VCaP (cell line): Measurements from ENCODE around the gene SPRYD4.

Experiments
- H3K27ac ChIP-seq: fragments of 450-650 bp; 2 replicates; pipeline ENCODE4 v1.5.1; 2017
- TF ChIP-seq, protein P1 (sequence below): fragments of 450-650 bp; conservative IDR thresholded peaks from 2 replicates; pipeline ENCODE4 v1.5.1; 2017; ENCODE audit warnings: mild to moderate bottlenecking, moderate library complexity

Gene SPRYD4

DNA sequence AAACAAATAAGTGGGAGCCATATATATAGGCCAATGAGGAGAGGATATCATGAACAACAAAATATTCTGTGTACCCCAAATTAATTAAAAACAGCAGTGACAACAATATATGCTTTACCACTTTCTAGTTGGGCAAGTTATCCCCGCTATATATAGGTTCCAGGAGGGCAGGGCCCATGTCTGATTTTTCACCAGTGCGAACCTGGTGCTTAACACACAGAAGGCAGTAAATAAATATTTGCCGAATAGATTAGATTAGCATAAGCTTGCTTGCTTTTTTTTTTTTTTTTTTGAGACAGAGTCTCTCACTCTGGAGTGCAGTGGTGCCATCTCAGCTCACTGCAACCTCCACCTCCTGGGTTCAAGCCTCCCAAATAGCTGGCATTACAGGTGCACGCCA is 10.6 kb upstream of the SPRYD4 start:
- TF ChIP-seq, protein P1, sequence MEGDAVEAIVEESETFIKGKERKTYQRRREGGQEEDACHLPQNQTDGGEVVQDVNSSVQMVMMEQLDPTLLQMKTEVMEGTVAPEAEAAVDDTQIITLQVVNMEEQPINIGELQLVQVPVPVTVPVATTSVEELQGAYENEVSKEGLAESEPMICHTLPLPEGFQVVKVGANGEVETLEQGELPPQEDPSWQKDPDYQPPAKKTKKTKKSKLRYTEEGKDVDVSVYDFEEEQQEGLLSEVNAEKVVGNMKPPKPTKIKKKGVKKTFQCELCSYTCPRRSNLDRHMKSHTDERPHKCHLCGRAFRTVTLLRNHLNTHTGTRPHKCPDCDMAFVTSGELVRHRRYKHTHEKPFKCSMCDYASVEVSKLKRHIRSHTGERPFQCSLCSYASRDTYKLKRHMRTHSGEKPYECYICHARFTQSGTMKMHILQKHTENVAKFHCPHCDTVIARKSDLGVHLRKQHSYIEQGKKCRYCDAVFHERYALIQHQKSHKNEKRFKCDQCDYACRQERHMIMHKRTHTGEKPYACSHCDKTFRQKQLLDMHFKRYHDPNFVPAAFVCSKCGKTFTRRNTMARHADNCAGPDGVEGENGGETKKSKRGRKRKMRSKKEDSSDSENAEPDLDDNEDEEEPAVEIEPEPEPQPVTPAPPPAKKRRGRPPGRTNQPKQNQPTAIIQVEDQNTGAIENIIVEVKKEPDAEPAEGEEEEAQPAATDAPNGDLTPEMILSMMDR, result no peak
- H3K27ac ChIP-seq, result no peak overlapping the region

DNA sequence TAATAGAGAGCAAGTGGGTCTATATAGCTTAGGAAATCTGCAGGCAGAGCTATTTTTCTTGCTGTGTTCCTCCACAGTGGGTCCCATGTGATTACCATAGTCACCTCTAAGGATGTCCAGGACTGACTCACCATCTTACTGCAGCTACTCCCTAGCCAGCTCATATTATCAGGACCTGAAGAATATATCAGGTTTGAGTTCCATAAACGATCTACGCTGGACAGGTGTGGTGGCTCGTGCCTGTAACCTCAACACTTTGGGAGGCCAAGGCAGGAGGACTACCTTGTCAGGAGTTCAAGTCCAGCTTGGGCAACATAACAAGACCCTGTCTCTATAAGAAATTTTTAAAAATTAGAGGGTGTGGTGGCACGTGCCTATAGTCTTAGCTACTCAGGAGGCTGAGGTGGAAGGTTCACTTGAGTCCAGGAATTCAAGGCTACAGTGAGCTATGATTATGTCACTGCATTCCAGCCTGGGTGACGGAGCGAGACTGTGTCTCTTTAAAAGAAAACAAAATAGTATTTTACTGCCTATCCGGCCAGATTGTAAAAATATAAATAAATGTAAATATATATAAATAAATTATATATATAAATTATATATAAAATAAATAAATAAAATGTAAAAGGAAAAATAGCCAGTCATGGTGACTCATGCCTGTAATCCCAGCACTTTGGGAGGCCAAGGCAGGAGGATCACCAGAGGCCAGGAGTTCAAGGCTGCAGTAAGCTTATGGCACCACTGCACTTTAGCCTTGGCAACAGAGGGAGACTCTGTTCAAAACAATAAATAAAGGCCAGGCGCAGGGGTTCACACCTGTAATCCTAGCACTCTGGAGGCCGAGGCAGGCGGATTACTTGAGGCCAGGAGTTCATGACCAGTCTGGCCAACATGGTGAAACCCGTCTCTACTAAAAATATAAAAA is 6.9 kb upstream of the SPRYD4 start:
- TF ChIP-seq, protein P1, result no peak
- H3K27ac ChIP-seq, result no peak overlapping the region

- TF ChIP-seq, protein P1, result no peak
- H3K27ac ChIP-seq, result no peak overlapping the region
Observed at GRCh38 chr12:56462565-56462964, 5.8 kb upstream of the SPRYD4 start.

GRCh38 chr12:56469007-56469930 is 891 bp downstream of the SPRYD4 start:
- TF ChIP-seq, protein P1, result no peak
- H3K27ac ChIP-seq, result peak overlapping the region; percentile 97

GRCh38 chr12:56474389-56474788 is 6.0 kb downstream of the SPRYD4 start:
- no peak overlapping the region for H3K27ac ChIP-seq
- TF ChIP-seq, protein P1, result no peak

GRCh38 chr12:56476143-56476542 is 7.8 kb downstream of the SPRYD4 start:
- no peak overlapping the region for H3K27ac ChIP-seq
- TF ChIP-seq, protein P1, result no peak

GRCh38 chr12:56476972-56477432 is 8.6 kb downstream of the SPRYD4 start:
- H3K27ac ChIP-seq, result no peak overlapping the region
- TF ChIP-seq, protein P1, result no peak
